ENCODE data around the gene FAM120B.

DNA sequence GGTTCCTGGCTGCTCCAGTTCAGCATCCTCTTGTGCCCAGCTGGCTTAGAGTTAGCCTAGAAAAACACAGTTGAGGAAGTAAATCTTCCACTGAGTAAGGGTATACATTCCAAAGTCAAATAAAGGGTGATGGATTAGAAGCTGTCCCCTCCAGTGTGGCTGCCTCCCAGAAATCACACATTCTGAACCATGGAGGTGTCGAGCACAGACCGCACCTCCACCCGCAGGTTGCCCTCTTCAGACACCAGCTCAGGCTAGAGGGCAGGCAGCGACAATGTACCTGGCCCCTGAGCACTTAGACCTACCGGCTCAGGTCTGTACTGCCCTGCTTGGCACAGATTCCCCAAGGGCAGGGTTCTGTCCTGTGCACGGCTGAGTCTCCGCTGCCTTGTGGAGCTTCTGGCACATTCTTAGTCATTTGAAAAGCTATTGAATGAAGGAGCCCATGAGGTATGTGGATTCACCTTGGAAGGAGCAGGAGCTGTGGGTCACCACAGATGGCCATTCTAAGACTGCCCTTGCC lies 118.1 kb downstream of the FAM120B start:
- TF ChIP-seq, protein P1, sequence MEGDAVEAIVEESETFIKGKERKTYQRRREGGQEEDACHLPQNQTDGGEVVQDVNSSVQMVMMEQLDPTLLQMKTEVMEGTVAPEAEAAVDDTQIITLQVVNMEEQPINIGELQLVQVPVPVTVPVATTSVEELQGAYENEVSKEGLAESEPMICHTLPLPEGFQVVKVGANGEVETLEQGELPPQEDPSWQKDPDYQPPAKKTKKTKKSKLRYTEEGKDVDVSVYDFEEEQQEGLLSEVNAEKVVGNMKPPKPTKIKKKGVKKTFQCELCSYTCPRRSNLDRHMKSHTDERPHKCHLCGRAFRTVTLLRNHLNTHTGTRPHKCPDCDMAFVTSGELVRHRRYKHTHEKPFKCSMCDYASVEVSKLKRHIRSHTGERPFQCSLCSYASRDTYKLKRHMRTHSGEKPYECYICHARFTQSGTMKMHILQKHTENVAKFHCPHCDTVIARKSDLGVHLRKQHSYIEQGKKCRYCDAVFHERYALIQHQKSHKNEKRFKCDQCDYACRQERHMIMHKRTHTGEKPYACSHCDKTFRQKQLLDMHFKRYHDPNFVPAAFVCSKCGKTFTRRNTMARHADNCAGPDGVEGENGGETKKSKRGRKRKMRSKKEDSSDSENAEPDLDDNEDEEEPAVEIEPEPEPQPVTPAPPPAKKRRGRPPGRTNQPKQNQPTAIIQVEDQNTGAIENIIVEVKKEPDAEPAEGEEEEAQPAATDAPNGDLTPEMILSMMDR (IDR thresholded peaks at IDR 0.05 in 2 of 3, conservative IDR thresholded peaks at IDR 0.05 in 1 of 3; ENCODE audit: borderline replicate concordance in 1 of 3, insufficient read depth in 1 of 3, low read depth in 2 of 3, low read length in 2 of 3): no peak
- TF ChIP-seq ZNF274 (IDR thresholded peaks at IDR 0.05; ENCODE audit: low read depth, low read length) (no peak), POLR2A (IDR thresholded peaks at IDR 0.05; ENCODE audit: borderline replicate concordance, extremely low read depth, insufficient read depth, insufficient read length) (no peak)
- TF ChIP-seq, protein P2, sequence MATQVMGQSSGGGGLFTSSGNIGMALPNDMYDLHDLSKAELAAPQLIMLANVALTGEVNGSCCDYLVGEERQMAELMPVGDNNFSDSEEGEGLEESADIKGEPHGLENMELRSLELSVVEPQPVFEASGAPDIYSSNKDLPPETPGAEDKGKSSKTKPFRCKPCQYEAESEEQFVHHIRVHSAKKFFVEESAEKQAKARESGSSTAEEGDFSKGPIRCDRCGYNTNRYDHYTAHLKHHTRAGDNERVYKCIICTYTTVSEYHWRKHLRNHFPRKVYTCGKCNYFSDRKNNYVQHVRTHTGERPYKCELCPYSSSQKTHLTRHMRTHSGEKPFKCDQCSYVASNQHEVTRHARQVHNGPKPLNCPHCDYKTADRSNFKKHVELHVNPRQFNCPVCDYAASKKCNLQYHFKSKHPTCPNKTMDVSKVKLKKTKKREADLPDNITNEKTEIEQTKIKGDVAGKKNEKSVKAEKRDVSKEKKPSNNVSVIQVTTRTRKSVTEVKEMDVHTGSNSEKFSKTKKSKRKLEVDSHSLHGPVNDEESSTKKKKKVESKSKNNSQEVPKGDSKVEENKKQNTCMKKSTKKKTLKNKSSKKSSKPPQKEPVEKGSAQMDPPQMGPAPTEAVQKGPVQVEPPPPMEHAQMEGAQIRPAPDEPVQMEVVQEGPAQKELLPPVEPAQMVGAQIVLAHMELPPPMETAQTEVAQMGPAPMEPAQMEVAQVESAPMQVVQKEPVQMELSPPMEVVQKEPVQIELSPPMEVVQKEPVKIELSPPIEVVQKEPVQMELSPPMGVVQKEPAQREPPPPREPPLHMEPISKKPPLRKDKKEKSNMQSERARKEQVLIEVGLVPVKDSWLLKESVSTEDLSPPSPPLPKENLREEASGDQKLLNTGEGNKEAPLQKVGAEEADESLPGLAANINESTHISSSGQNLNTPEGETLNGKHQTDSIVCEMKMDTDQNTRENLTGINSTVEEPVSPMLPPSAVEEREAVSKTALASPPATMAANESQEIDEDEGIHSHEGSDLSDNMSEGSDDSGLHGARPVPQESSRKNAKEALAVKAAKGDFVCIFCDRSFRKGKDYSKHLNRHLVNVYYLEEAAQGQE (IDR thresholded peaks at IDR 0.05; ENCODE audit: low read depth): no peak

Measured in HCT116 (cell line).